Measurements from ENCODE around the gene RAB11A. TPM values are rescaled to one million over a fixed set of nuclear protein-coding genes. Genes with fewer than 3 reads are reported as not detected.

Gene RAB11A
- total RNA-seq, 1 experiment from 2014 or later = 245 TPM

- H3K9me3 Mint-ChIP-seq = no peaks in the 10 kb centered on the region
- no peak overlapping the region for H3K4me3 Mint-ChIP-seq
- peaks cover 14% of the 10 kb centered on the region for H3K4me1 Mint-ChIP-seq
- no peak for ATAC-seq
- ChIA-PET CTCF (no interaction called here), POLR2A (no interaction called here)
- no peak overlapping the region for H3K27ac Mint-ChIP-seq
- peaks cover 16% of the 10 kb centered on the region for H3K36me3 Mint-ChIP-seq
- H3K27me3 Mint-ChIP-seq (ENCODE audit: low read depth) = peaks cover 3% of the 10 kb centered on the region; the same call in 1 of the 2 replicates
- DNase-seq (ENCODE audit: low spot score) = no peak
- TF ChIP-seq FOXP1 (CRISPR knock-in tag; IDR thresholded peaks at IDR 0.05; ENCODE audit: borderline replicate concordance) = no peak
- no peak for TF ChIP-seq NR3C1 (CRISPR knock-in tag; conservative IDR thresholded peaks at IDR 0.05; ENCODE audit: low read depth)
- TF ChIP-seq ZNF121 (CRISPR knock-in tag; IDR thresholded peaks at IDR 0.05) = no peak
- TF ChIP-seq ZNF423 (CRISPR knock-in tag; IDR thresholded peaks at IDR 0.05) = no peak
- no peak for TF ChIP-seq ZNF263 (CRISPR knock-in tag; IDR thresholded peaks at IDR 0.05; ENCODE audit: low read depth)
- TF ChIP-seq NFATC4 (CRISPR knock-in tag; IDR thresholded peaks at IDR 0.05) = no peak
- no peak for TF ChIP-seq ERG (CRISPR knock-in tag; IDR thresholded peaks at IDR 0.05)
- no peak for TF ChIP-seq ARID4B (CRISPR knock-in tag; IDR thresholded peaks at IDR 0.05; ENCODE audit: borderline replicate concordance)
- TF ChIP-seq ZNF317 (CRISPR knock-in tag; IDR thresholded peaks at IDR 0.05; ENCODE audit: borderline replicate concordance, low read depth) = no peak
- no peak for TF ChIP-seq OVOL2 (CRISPR knock-in tag; IDR thresholded peaks at IDR 0.05; ENCODE audit: borderline replicate concordance)
- TF ChIP-seq HMGXB4 (CRISPR knock-in tag; IDR thresholded peaks at IDR 0.05) = no peak
These were observed 4.0 kb downstream of the RAB11A start for GRCh38 chr15:65873256-65873655.

GRCh38 chr15:65875458-65875857 lies 6.2 kb downstream of the RAB11A start:
- POLR2A ChIA-PET = no interaction called here
- Mint-ChIP-seq H3K4me3 (no peak overlapping the region), H3K27ac (no peak overlapping the region), H3K36me3 (peaks cover 27% of the 10 kb centered on the region), H3K4me1 (peaks cover 9% of the 10 kb centered on the region), H3K9me3 (no peaks in the 10 kb centered on the region), H3K27me3 (ENCODE audit: low read depth) (no peaks in the 10 kb centered on the region)
- TF ChIP-seq TEAD1 (CRISPR knock-in tag; IDR thresholded peaks at IDR 0.05) (no peak), ZNF232 (CRISPR knock-in tag; IDR thresholded peaks at IDR 0.05) (no peak), FOXJ3 (CRISPR knock-in tag; IDR thresholded peaks at IDR 0.05; ENCODE audit: borderline replicate concordance) (no peak), E2F5 (CRISPR knock-in tag; IDR thresholded peaks at IDR 0.05) (no peak), ZBTB21 (CRISPR knock-in tag; IDR thresholded peaks at IDR 0.05; ENCODE audit: borderline replicate concordance) (no peak), MXD4 (CRISPR knock-in tag; IDR thresholded peaks at IDR 0.05; ENCODE audit: borderline replicate concordance) (no peak), TCF7 (CRISPR knock-in tag; IDR thresholded peaks at IDR 0.05; ENCODE audit: low read depth) (no peak), ZNF396 (CRISPR knock-in tag; IDR thresholded peaks at IDR 0.05; ENCODE audit: borderline replicate concordance) (no peak), MAX (CRISPR knock-in tag; IDR thresholded peaks at IDR 0.05) (no peak), NR2C2 (CRISPR knock-in tag; IDR thresholded peaks at IDR 0.05) (no peak), CTCF (IDR thresholded peaks at IDR 0.05) (no peak), ZNF281 (CRISPR knock-in tag; IDR thresholded peaks at IDR 0.05) (no peak)
- DNase-seq (ENCODE audit: low spot score) (no peak), ATAC-seq (no peak)
- CTCF ChIA-PET = interaction anchor here (0.6 kb wide), 1 partner anchor 246 kb away, joined by 3 read pairs; no protein-coding TSS in a partner anchor

All from WTC11 (cell line).